Gastrocnemius medialis (tissue), 4 donors: ENCODE results near the gene IGSF6. TPM values are rescaled to one million over a fixed set of nuclear protein-coding genes. Genes with fewer than 3 reads are reported as not detected.

Experiments used
- ATAC-seq, 2 donors: fragments of 150-250 bp; one replicate each; pipeline ENCODE4 v1.9.1; 2016
- DNase-seq, 2 donors: peaks; one replicate each; pipeline ENCODE4 v3.0.0-alpha.2; 2019
- H3K27ac ChIP-seq, 4 donors: fragments of 200-600 bp; sonication (generic); 1 replicate in 1 of 4; 2 replicates in 3 of 4; pipeline ENCODE4 v1.5.1; 2016 to 2018; ENCODE audit warnings: mild to moderate bottlenecking in 2 of 4, moderate library complexity in 1 of 4
- H3K27me3 ChIP-seq, 3 donors: fragments of 200-600 bp; sonication (generic) in 2 of 3; 1 replicate in 1 of 3; 2 replicates in 2 of 3; pipeline versions ENCODE4 v1.5.1 to v1.6.0; 2016 to 2019; ENCODE audit warnings: mild to moderate bottlenecking in 1 of 3, moderate library complexity in 1 of 3
- H3K36me3 ChIP-seq, 2 donors: fragments of 200-600 bp; sonication (generic) in 1 of 2; one replicate each; pipeline ENCODE4 v1.5.1; 2017 to 2018
- H3K4me1 ChIP-seq, 2 donors: fragments of 200-600 bp; sonication (generic) in 1 of 2; one replicate each; pipeline ENCODE4 v1.5.1; 2016 to 2017; ENCODE audit warnings: mild to moderate bottlenecking in 2 of 2
- H3K4me3 ChIP-seq, 4 donors: fragments of 200-600 bp; sonication (generic) in 3 of 4; 1 replicate in 1 of 4; 2 replicates in 3 of 4; pipeline ENCODE4 v1.5.1; 2016 to 2019; ENCODE audit warnings: mild to moderate bottlenecking in 2 of 4
- H3K9me3 ChIP-seq, 3 donors: fragments of 200-600 bp; sonication (generic) in 2 of 3; 1 replicate in 1 of 3; 2 replicates in 2 of 3; pipeline ENCODE4 v1.5.1; 2016 to 2019
- CTCF ChIP-seq, 5 experiments: fragments of 450-650 bp in 3 of 5; fragments of 200-600 bp in 2 of 5; sonication (generic) in 2 of 5; IDR thresholded peaks in 4 of 5; conservative IDR thresholded peaks in 1 of 5; 1 replicate in 4 of 5; 2 replicates in 1 of 5; pipeline ENCODE4 v1.5.1; 2016 to 2019; ENCODE audit warnings: antibody characterized with exemption in 5 of 5, mild to moderate bottlenecking in 3 of 5, moderate library complexity in 3 of 5
- POLR2A ChIP-seq, 2 donors: fragments of 450-650 bp; IDR thresholded peaks; one replicate each; pipeline ENCODE4 v1.6.1; 2017; ENCODE audit warnings: antibody characterized with exemption in 2 of 2, mild to moderate bottlenecking in 2 of 2, moderate library complexity in 2 of 2
- in situ Hi-C, 4 donors: fragments of 200-750 bp; cut with MboI; loops; one replicate each; pipeline versions ENCODE4 v1.15.0 to v1.8.0; 2017; ENCODE audit warnings: low sequenced_read_pairs in 4 of 4
- intact Hi-C: fragments of 100-400 bp; cut with DNase I; formaldehyde crosslinking; loops from one replicate; pipeline ENCODE4 v1.15.1; 2023; ENCODE audit warnings: low total_unique reads
- total RNA-seq, 4 donors: library from RNA; depleted of rRNA; stranded (reverse); fragments of >200 nt; gene quantifications; one replicate each; pipeline versions ENCODE4 v1.1.0 to v1.2.3, GENCODE V29; 2016

IGSF6 gene
- total RNA-seq, 4 donors from 2014 or later: 0.10 to 0.60 (median 0.39) TPM

GRCh38 chr16:21654881-21655280, 2.5 kb upstream of the IGSF6 start:
- TF ChIP-seq CTCF (IDR thresholded peaks at IDR 0.05 in 4 of 5, conservative IDR thresholded peaks at IDR 0.05 in 1 of 5): no peak
- no peak for TF ChIP-seq POLR2A (IDR thresholded peaks at IDR 0.05)
- no peaks in the 10 kb centered on the region for H3K9me3 ChIP-seq
- no peaks in the 10 kb centered on the region for H3K27me3 ChIP-seq
- intact Hi-C loops (no loop called here), in situ Hi-C loops (loop anchor here in 1 of 4 donors (5.0 kb wide), 1 partner anchor 52 kb away; no protein-coding TSS in a partner anchor)
- no peak overlapping the region for H3K27ac ChIP-seq
- ATAC-seq (no peak), DNase-seq (no peak)
- peaks cover 6 to 7% of the 10 kb centered on the region in 2 donors for H3K4me1 ChIP-seq
- H3K4me3 ChIP-seq: no peak overlapping the region
- no peaks in the 10 kb centered on the region for H3K36me3 ChIP-seq

- no peak for DNase-seq
- no peak overlapping the region for H3K4me3 ChIP-seq
- no peaks in the 10 kb centered on the region for H3K9me3 ChIP-seq
- H3K27me3 ChIP-seq: no peaks in the 10 kb centered on the region
- in situ Hi-C loops: no loop called here
- ATAC-seq: no peak
- intact Hi-C loops: no loop called here
- H3K4me1 ChIP-seq: peaks cover 6 to 7% of the 10 kb centered on the region in 2 donors
- H3K27ac ChIP-seq: no peak overlapping the region
- H3K36me3 ChIP-seq: no peaks in the 10 kb centered on the region
- TF ChIP-seq CTCF (IDR thresholded peaks at IDR 0.05 in 4 of 5, conservative IDR thresholded peaks at IDR 0.05 in 1 of 5): no peak
- no peak for TF ChIP-seq POLR2A (IDR thresholded peaks at IDR 0.05)
These were observed 2.1 kb upstream of the IGSF6 start for GRCh38 chr16:21654466-21654865.

GRCh38 chr16:21653571-21653970, 1.2 kb upstream of the IGSF6 start:
- intact Hi-C loops: no loop called here
- in situ Hi-C loops: no loop called here

GRCh38 chr16:21651515-21651914, 893 bp downstream of the IGSF6 start:
- ATAC-seq: no peak
- peaks cover 0 to 5% of the 10 kb centered on the region in 2 donors for H3K4me1 ChIP-seq
- intact Hi-C loops: no loop called here

More at GRCh38 chr16:21653571-21653970, 1.2 kb upstream of the IGSF6 start:
- ATAC-seq: no peak
- Histone ChIP-seq H3K36me3 (no peaks in the 10 kb centered on the region), H3K27ac (no peak overlapping the region), H3K4me1 (peaks cover 6 to 12% of the 10 kb centered on the region in 2 donors), H3K9me3 (no peaks in the 10 kb centered on the region), H3K4me3 (no peak overlapping the region), H3K27me3 (no peaks in the 10 kb centered on the region)
- no peak for DNase-seq
- TF ChIP-seq CTCF (IDR thresholded peaks at IDR 0.05 in 4 of 5, conservative IDR thresholded peaks at IDR 0.05 in 1 of 5): no peak
- TF ChIP-seq POLR2A (IDR thresholded peaks at IDR 0.05): no peak

More at GRCh38 chr16:21651515-21651914, 893 bp downstream of the IGSF6 start:
- no peaks in the 10 kb centered on the region for H3K36me3 ChIP-seq
- no peaks in the 10 kb centered on the region for H3K9me3 ChIP-seq
- H3K27me3 ChIP-seq: no peaks in the 10 kb centered on the region
- no peak overlapping the region for H3K27ac ChIP-seq
- no peak overlapping the region for H3K4me3 ChIP-seq
- no peak for TF ChIP-seq POLR2A (IDR thresholded peaks at IDR 0.05)
- no peak for TF ChIP-seq CTCF (IDR thresholded peaks at IDR 0.05 in 4 of 5, conservative IDR thresholded peaks at IDR 0.05 in 1 of 5)
- no peak for DNase-seq
- in situ Hi-C loops: no loop called here
